GM19193 (cell line): ENCODE measurements around the gene TMEM165.

Source experiments
- POLR2A ChIP-seq: IDR thresholded peaks from 4 replicates; pipeline ENCODE4 v1.6.1; 2011; ENCODE audit not compliant: insufficient read depth, insufficient read length; ENCODE audit errors: extremely low read depth

TMEM165 gene

DNA sequence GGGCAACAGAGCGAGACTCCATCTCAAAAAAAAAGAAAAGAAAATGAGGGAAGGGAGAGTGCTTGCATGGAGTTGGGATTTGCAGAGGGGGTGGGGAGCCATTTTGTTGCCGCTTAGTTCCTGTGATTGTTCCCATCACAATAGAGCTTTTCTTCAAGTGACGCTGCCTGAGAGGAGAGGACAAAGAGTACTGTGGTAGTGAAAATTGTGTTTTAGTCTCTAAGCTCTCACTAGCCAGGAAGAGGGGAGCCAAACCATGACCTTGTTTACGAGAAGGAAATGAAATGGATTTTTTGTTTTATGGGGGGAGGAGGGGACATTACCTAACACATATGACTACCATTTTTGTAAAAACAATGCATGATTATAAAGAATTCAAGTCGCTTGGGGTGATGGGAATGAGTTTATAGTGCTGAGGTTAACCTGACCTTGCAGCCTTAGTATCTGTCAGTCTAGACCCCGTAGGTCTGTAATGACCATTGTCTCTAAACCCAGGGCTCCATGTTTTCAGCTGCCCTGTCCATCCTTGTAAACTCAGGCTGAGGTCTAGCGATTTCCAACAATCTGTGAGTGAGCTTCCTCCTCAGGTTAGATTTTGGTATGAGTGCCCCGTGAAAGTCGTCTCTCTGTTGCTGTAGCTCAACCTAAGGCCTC is 30.9 kb upstream of the TMEM165 start:
- TF ChIP-seq POLR2A = no peak

DNA sequence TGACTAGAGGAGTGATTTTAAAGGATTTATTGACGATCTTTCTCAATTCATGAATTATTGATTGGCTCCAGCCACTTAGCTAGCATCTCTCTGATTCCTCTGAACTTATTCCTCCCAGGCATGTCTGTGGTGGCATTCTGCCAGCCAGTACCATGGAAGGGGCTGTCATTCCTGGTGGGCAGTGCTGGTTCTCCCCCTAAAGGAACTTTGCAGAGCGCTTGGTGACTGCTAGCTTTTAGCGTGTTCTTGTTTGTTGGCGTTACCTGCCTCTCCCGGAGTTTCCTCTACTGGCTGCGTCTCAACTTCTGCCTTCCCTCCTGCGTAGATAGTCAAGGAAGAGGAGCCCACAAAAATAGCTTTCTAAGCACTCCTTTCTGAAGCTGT is 30.4 kb upstream of the TMEM165 start:
- TF ChIP-seq POLR2A = no peak

- no peak for TF ChIP-seq POLR2A
Measured at GRCh38 chr4:55366621-55367020, 29.1 kb upstream of the TMEM165 start.

- TF ChIP-seq POLR2A = no peak
Measured at GRCh38 chr4:55367084-55367722, 28.6 kb upstream of the TMEM165 start.

GRCh38 chr4:55369968-55370367 is 25.8 kb upstream of the TMEM165 start:
- no peak for TF ChIP-seq POLR2A

DNA sequence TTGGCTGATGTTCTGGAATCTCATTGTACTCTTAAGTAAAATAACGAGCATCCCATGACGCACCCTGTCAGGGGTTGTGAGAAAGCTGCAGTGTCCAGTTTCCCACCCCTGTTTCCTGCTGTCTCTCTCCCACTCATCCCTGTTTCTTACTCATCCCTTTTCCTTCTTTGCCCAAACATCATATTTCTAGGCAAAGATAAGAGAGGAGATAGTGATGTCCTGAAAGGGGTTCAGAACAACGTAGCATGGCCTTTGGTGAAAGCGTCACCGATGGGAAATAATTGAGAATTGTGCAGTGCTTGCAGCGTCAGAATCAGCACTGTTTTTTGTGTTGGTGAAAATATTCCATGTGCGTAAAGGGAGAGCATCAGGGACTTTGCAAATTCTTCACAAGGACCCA is 23.5 kb upstream of the TMEM165 start:
- no peak for TF ChIP-seq POLR2A

DNA sequence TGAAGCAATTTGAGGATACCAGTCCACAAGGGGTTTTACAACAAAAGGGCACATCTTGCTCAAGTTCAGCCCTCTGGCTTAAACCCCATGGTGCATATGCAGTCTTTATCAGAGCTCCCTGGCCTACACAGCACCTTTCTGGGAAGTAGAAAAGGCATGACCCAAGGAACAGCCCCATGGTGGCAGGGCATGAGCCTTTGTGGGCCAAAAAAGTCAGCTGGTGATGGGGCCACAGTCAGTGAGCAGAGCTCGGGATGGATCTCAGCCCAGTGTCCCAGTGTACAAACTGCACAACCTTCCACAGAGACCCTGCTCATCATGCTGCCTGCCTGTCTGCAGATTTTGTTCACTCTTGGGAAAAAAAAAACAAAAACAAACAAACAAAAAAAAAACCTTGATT is 22.3 kb upstream of the TMEM165 start:
- TF ChIP-seq POLR2A = no peak

GRCh38 chr4:55376698-55377097 is 19.1 kb upstream of the TMEM165 start:
- no peak for TF ChIP-seq POLR2A

GRCh38 chr4:55378617-55379467 is 16.9 kb upstream of the TMEM165 start:
- TF ChIP-seq POLR2A = no peak

DNA sequence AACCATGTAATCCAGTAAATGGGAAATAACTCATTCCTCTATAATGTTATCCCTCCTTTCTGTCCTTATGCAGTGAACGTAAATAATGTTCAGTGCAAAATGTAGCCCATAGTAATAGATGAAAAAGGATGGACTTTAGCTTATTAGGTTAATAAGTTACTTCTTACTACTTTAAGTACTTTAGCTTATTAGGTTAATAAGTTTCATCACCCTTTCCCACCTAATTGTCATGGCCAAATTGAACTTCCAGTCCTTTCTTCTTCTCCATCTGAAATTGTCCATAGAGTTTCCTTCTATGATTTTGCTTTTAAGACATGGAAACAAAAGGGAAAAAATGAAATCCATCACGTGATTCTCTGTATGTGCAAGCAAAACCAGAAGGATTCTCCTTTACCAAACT is 15.2 kb upstream of the TMEM165 start:
- TF ChIP-seq POLR2A = no peak

- no peak for TF ChIP-seq POLR2A
Measured at GRCh38 chr4:55381502-55381901, 14.3 kb upstream of the TMEM165 start.

GRCh38 chr4:55382488-55383003 is 13.2 kb upstream of the TMEM165 start:
- TF ChIP-seq POLR2A = no peak

GRCh38 chr4:55385201-55385649 is 10.5 kb upstream of the TMEM165 start:
- no peak for TF ChIP-seq POLR2A

DNA sequence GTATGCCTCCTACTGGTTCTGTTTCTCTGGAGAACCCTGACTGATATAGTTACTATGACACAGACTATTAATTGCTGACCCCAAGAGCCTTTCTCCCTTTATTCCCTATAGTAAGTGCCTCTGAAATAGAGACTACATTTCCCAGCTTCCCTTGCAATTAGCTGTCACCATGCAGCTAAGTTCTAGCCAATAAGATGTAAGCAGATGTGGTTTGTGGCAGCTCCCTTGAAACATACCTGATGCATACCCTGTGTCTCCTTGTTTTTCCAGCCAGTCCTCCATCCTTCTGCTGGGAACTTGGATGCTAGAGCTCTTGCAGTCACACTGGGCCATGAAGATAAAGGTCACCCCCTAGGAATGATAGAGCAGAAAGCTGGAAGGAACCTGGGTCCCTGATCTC is 9.7 kb upstream of the TMEM165 start:
- TF ChIP-seq POLR2A = no peak

- TF ChIP-seq POLR2A = no peak
Measured at GRCh38 chr4:55386840-55387239, 8.9 kb upstream of the TMEM165 start.

DNA sequence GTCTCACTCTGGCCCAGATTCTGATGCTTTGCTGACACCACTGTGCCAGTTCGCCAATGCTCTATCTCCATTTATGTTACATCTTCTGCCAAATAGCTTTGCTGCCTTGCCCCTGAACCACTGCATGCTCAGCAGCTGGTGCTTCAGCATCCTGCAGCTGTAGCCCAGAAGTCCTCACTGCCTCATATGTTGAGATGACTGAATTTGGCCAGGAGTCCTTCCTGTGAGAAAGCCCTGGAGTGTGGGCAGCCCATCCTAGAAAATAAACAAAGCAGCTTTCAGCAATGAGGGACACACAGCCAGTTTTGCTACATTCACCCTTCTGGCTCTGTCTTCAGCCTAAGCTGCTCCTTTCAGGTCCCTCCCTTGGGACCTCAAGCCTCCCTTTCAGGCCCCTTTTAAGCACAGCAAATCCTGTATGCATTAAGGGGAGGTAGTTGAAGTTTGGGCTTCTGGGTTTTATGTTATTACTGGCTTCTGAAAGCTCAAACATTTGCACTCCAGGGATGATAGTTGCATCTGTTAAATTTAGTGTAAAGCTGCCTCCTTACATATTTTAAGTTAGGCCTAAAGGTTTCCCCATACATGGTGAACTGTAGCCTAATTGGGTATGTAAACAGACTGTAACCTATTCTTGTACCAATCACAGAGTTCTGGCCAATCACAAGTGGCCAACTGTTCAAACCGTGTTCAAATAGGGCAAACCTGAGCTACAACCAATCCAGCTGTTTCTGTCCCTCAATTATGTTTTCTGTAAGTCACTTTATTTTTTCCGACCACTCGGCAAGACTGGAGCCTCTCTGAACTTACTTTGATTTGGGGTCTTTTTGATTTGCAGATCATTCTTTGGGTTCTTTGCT is 2.1 kb upstream of the TMEM165 start:
- no peak for TF ChIP-seq POLR2A

GRCh38 chr4:55395218-55395528 is 584 bp upstream of the TMEM165 start:
- TF ChIP-seq POLR2A = no peak
